ENCODE measurements around the gene TESK1.
"Not testable (repeated sequence)": the region's sequence is repeated elsewhere in the genome, so short reads cannot be mapped to it uniquely, and the experiment has no call there.

The TESK1 gene

DNA sequence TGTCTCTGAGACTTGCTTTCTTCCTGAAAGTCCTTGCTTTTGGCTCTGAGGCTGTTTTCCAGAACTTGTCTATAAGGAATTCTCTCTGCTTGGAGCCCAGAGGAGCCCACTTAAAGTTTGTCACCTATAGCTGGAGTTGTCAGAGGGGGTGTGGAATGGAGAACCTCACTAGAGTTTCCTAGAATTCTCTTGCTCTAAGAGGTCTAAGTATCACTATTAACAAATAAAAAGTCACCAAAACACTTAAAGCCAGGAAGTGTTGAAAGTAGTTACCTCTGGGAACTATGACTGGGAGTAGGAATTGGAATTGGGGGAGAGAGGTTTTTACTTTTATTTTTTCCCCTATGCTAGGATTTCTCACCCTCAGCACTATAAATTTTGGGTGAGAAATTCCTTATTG is 30.7 kb downstream of the TESK1 start:
- no peak for DNase-seq
- no peak for TF ChIP-seq EZH2phosphoT487 (IDR thresholded peaks at IDR 0.05; ENCODE audit: low read length)
- TF ChIP-seq, protein P1, sequence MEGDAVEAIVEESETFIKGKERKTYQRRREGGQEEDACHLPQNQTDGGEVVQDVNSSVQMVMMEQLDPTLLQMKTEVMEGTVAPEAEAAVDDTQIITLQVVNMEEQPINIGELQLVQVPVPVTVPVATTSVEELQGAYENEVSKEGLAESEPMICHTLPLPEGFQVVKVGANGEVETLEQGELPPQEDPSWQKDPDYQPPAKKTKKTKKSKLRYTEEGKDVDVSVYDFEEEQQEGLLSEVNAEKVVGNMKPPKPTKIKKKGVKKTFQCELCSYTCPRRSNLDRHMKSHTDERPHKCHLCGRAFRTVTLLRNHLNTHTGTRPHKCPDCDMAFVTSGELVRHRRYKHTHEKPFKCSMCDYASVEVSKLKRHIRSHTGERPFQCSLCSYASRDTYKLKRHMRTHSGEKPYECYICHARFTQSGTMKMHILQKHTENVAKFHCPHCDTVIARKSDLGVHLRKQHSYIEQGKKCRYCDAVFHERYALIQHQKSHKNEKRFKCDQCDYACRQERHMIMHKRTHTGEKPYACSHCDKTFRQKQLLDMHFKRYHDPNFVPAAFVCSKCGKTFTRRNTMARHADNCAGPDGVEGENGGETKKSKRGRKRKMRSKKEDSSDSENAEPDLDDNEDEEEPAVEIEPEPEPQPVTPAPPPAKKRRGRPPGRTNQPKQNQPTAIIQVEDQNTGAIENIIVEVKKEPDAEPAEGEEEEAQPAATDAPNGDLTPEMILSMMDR (IDR thresholded peaks at IDR 0.05; ENCODE audit: low read length), result no peak
- TF ChIP-seq EZH2 (optimal IDR thresholded peaks at IDR 0.05; ENCODE audit: low read depth, low read length), result no peak
- H3K4me3 ChIP-seq (ENCODE audit: low read length), result no peak overlapping the region
- no peaks in the 10 kb centered on the region for H3K79me2 ChIP-seq (ENCODE audit: low read length)
- H3K9me3 ChIP-seq (replicated peaks; ENCODE audit: insufficient read depth, low read length), result no peaks in the 10 kb centered on the region
- no peak overlapping the region for H3K9ac ChIP-seq (ENCODE audit: low read length)
- no peak overlapping the region for H3K27ac ChIP-seq (ENCODE audit: low read length)
- H3K4me2 ChIP-seq (ENCODE audit: low read depth, low read length), result no peak overlapping the region
- H3K27me3 ChIP-seq (replicated peaks; ENCODE audit: insufficient read depth, low read length), result no peaks in the 10 kb centered on the region
- no peaks in the 10 kb centered on the region for H3K9me2 ChIP-seq (replicated peaks; ENCODE audit: insufficient read depth, low read length)
- no peaks in the 10 kb centered on the region for H4K20me1 ChIP-seq (ENCODE audit: insufficient read depth, low read length)
- peaks cover 10% of the 10 kb centered on the region for H3K4me1 ChIP-seq (ENCODE audit: low read length)
- H3F3A ChIP-seq (ENCODE audit: insufficient read depth, low read length), result no peaks in the 10 kb centered on the region
- no peaks in the 10 kb centered on the region for H3K36me3 ChIP-seq (replicated peaks; ENCODE audit: insufficient read depth, low read length)
- no peak overlapping the region for H2AFZ ChIP-seq (ENCODE audit: low read length)

DNA sequence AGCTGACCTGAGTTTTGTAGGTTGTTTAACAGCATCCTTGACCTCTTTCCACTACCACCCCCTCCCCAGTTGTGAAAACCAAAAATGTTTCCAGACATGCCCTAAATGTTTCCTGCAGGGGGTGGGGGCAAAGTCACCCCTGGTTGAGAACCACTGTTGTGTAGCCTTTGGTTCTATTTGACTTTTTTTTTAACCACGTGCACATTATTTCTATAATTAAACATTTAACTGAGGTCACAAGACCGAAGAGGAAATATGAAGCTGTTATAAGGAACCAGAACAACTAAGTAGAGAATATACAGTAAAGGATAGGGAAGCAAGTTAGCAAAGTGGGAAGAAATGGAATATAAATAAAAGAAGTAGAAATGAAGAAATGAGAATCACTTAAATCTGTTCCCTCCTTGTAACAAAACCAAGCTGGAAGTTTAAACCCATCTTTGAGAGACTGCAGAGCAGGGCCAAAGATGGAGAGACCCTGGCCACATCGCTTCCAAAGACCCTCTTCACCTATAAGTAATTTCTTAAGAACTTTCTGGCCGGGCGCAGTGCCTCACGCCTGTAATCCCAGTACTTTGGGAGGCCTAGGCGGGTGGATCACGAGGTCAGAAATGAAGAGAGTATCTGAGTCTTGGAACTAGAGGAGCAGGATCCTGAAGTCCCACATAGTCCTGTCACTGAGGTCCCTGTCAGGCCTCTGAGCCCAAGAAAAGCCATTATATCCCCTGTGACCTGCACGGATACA is 31.2 kb downstream of the TESK1 start:
- Histone ChIP-seq H3K4me3 (ENCODE audit: low read length) (no peak overlapping the region), H3K27ac (ENCODE audit: low read length) (no peak overlapping the region), H4K20me1 (ENCODE audit: insufficient read depth, low read length) (no peaks in the 10 kb centered on the region), H2AFZ (ENCODE audit: low read length) (no peak overlapping the region), H3K9me2 (replicated peaks; ENCODE audit: insufficient read depth, low read length) (no peaks in the 10 kb centered on the region), H3K4me2 (ENCODE audit: low read depth, low read length) (no peak overlapping the region), H3K27me3 (replicated peaks; ENCODE audit: insufficient read depth, low read length) (no peaks in the 10 kb centered on the region), H3K9ac (ENCODE audit: low read length) (no peak overlapping the region), H3K4me1 (ENCODE audit: low read length) (peaks cover 10% of the 10 kb centered on the region), H3K36me3 (replicated peaks; ENCODE audit: insufficient read depth, low read length) (no peaks in the 10 kb centered on the region), H3F3A (ENCODE audit: insufficient read depth, low read length) (no peaks in the 10 kb centered on the region), H3K9me3 (replicated peaks; ENCODE audit: insufficient read depth, low read length) (no peaks in the 10 kb centered on the region), H3K79me2 (ENCODE audit: low read length) (no peaks in the 10 kb centered on the region)
- TF ChIP-seq, protein P1 (IDR thresholded peaks at IDR 0.05; ENCODE audit: low read length), result no peak
- TF ChIP-seq EZH2 (optimal IDR thresholded peaks at IDR 0.05; ENCODE audit: low read depth, low read length) (no peak), EZH2phosphoT487 (IDR thresholded peaks at IDR 0.05; ENCODE audit: low read length) (no peak)
- DNase-seq, result no peak

DNA sequence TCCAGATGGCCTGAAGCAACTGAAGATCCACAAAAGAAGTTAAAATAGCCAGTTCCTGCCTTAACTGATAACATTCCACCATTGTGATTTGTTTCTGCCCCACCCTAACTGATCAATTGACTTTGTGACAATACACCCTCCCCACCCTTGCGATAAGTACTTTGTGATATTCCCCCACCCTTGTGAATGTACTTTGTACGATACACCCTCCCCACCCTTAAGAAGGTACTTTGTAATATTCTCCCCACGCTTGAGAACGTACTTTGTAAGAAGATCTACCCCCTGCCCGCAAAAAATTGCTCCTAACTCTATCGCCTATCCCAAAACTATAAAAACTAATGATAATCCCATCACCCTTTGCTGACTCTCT is 31.8 kb downstream of the TESK1 start:
- not testable (repeated sequence) for H3K4me1 ChIP-seq (ENCODE audit: low read length); H3K36me3 ChIP-seq (replicated peaks; ENCODE audit: insufficient read depth, low read length); H3K9ac ChIP-seq (ENCODE audit: low read length); H3K4me2 ChIP-seq (ENCODE audit: low read depth, low read length); H3K4me3 ChIP-seq (ENCODE audit: low read length); H3K27me3 ChIP-seq (replicated peaks; ENCODE audit: insufficient read depth, low read length); DNase-seq; H3K9me3 ChIP-seq (replicated peaks; ENCODE audit: insufficient read depth, low read length); H3F3A ChIP-seq (ENCODE audit: insufficient read depth, low read length); H2AFZ ChIP-seq (ENCODE audit: low read length); H3K9me2 ChIP-seq (replicated peaks; ENCODE audit: insufficient read depth, low read length); H4K20me1 ChIP-seq (ENCODE audit: insufficient read depth, low read length); H3K79me2 ChIP-seq (ENCODE audit: low read length); H3K27ac ChIP-seq (ENCODE audit: low read length)

DNA sequence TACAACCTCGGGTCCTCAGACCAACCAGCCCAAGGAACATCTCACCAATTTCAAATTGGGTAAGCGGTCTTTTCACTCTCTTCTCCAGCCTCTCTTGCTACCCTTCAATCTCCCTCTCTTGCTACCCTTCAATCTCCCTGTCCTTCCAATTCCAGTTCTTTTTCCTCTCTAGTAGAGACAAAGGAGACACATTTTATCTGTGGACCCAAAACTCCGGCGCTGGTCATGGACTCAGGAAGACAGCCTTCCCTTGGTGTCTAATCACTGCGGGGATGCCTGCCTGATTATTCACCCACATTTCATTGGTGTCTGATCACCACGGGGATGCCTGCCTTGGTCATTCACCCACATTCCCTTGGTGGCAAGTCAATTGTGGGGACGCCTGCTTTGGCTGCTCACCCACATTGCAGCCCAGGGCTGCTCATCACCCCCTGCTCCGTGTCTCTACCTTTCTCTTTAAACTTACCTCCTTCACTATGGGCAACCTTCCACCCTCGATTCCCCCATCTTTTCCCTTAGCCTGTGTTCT is 32.4 kb downstream of the TESK1 start:
- H3K4me2 ChIP-seq (ENCODE audit: low read depth, low read length); H3K27me3 ChIP-seq (replicated peaks; ENCODE audit: insufficient read depth, low read length); H3K4me3 ChIP-seq (ENCODE audit: low read length); H3K36me3 ChIP-seq (replicated peaks; ENCODE audit: insufficient read depth, low read length); DNase-seq; H3F3A ChIP-seq (ENCODE audit: insufficient read depth, low read length); H3K9me3 ChIP-seq (replicated peaks; ENCODE audit: insufficient read depth, low read length); H3K4me1 ChIP-seq (ENCODE audit: low read length); H3K27ac ChIP-seq (ENCODE audit: low read length); H4K20me1 ChIP-seq (ENCODE audit: insufficient read depth, low read length); H3K79me2 ChIP-seq (ENCODE audit: low read length); H3K9me2 ChIP-seq (replicated peaks; ENCODE audit: insufficient read depth, low read length); H2AFZ ChIP-seq (ENCODE audit: low read length); H3K9ac ChIP-seq (ENCODE audit: low read length): not testable (repeated sequence)

DNA sequence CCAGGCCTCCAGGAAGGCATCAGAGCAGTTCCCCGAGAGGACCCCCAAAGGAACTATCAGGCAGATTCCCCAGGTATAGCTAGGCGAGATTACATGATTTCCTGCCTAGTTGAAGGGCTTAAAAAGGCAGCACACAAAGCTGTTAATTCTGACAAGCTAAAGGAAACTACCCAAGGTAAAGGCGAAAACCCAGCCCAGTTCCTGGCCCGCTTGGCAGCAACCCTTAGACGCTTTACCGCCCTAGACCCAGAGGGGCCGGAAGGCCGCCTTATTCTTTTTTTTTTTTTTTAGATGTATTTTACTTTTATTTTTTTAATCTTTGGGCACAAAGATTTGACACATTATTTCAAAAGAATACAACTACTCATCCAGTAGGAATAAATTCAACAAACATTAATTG is 33.7 kb downstream of the TESK1 start:
- H3K4me2 ChIP-seq (ENCODE audit: low read depth, low read length); H4K20me1 ChIP-seq (ENCODE audit: insufficient read depth, low read length); H2AFZ ChIP-seq (ENCODE audit: low read length); H3F3A ChIP-seq (ENCODE audit: insufficient read depth, low read length); H3K27me3 ChIP-seq (replicated peaks; ENCODE audit: insufficient read depth, low read length); H3K4me1 ChIP-seq (ENCODE audit: low read length); H3K4me3 ChIP-seq (ENCODE audit: low read length); H3K36me3 ChIP-seq (replicated peaks; ENCODE audit: insufficient read depth, low read length); H3K9me3 ChIP-seq (replicated peaks; ENCODE audit: insufficient read depth, low read length); H3K9ac ChIP-seq (ENCODE audit: low read length); H3K79me2 ChIP-seq (ENCODE audit: low read length); DNase-seq; H3K9me2 ChIP-seq (replicated peaks; ENCODE audit: insufficient read depth, low read length); H3K27ac ChIP-seq (ENCODE audit: low read length): not testable (repeated sequence)

DNA sequence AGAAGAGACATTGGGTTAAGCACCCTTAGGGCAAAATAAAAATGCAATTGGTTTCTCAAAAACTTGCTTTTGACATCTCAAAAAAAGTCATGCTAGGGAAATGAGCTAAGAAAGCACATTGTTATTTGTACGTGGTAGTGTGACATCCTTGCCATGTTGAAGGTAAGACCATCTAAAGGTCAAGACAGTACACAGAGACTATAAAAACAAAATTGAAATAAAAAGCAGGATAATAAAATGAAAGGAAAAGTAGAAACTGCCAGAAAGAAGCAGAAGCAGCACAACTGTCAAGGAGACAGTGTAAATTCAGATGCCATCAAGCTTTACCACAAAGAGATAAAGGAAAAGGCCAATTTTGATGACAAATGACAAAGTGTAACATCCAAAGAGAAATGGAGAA is 34.2 kb downstream of the TESK1 start:
- H3F3A ChIP-seq (ENCODE audit: insufficient read depth, low read length); H3K9ac ChIP-seq (ENCODE audit: low read length); H3K27ac ChIP-seq (ENCODE audit: low read length); H3K27me3 ChIP-seq (replicated peaks; ENCODE audit: insufficient read depth, low read length); DNase-seq; H3K4me3 ChIP-seq (ENCODE audit: low read length); H3K9me3 ChIP-seq (replicated peaks; ENCODE audit: insufficient read depth, low read length); H3K4me1 ChIP-seq (ENCODE audit: low read length); H3K9me2 ChIP-seq (replicated peaks; ENCODE audit: insufficient read depth, low read length); H3K36me3 ChIP-seq (replicated peaks; ENCODE audit: insufficient read depth, low read length); H3K79me2 ChIP-seq (ENCODE audit: low read length); H4K20me1 ChIP-seq (ENCODE audit: insufficient read depth, low read length): not testable (repeated sequence)
- Histone ChIP-seq H2AFZ (ENCODE audit: low read length) (peak overlapping the region; percentile 46; the same call in 1 of the 2 replicates), H3K4me2 (ENCODE audit: low read depth, low read length) (0 out of 2 replicates have a peak overlapping the region, but pooled peaks have one; percentile 9)

All from MM.1S (cell line).